KG1 (cell line): ENCODE data around the gene IL4I1.

Source experiments
- DNase-seq: peaks from one replicate; lab custom pipeline; 2025; lab: John Stamatoyannopoulos, UW

The IL4I1 gene

DNA sequence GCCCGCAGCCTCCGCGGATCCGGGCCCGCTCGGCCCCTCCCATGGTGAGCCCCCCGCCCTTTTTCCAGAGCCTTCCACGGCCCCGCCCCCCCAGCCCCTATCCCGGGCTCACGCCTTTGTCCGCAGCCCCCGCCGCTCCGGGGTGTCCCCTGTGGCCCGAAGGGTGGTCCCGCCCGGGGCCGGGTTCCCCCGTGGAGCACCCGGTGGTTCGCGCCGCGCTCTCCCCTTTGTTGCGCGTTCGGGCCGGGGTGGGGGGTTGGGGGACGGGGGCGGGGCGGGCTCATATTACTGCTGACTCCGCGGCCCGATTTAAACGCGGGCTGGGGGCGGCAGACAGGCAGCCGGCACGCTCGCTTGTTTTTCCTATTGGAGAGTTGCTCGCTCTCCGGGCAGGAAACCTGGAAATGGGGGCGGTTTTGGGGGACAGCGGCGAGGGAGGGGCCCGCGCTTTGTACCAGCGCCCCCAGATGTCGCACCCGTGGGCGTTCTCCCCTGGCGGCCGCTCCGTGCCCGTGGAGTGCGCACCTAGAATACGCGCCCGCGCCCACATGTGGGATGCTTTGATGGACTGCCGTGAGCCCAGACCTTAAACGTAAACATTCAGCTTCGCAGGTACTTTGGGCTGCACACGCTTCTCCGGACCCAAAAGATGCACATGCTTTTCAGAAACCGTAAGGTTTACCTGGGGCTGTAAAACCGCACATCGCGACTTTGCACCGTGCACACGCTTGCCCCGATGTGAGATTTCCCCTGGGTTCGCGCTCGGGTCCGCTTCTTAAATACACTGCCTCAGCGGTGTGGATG, 45.0 kb downstream of the IL4I1 start:
- no peak for DNase-seq

DNA sequence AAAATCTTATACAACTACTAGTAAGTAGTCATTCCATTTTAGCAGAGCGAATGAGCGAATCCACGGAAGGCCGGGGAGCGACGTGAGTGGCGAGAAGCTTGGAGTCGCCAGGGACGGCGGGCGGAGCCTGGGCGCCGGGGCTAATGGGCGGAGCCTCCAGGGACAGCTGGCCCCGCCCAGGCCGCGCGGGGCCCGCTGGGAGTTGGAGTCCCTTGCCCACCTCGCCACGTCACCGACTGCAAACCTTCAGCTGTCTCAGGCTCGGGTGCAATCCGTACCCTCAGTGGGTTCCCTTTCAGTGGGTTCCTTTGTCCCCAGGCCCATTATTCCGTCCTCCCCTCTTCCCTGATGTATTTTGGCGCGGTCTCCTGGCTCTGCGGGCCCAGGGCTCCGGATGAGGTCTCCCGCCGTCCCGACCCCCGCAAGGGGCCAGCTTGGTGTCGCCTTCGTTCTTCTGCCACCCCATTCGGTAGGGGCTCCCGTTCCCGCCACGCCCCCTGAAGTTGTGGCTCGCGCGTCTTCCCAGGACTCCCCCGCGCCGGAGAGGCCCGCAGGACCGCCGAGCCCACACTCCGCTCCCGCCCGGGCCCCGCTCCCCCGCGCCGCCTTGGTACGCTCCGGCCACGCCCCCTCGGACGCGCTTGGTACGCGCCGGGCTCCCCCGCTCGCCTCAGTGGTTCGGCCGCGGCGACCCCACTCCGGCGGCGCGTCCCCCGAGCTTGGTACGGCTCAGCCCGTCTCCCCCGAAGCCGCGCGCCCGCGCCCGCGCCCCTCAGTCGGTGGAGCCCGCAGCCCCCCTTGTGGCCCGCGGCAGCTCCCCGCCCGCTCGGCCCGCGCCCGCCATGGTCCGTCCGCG, 46.0 kb downstream of the IL4I1 start, which contains the start of gene PTOV1:
TSS of gene PTOV1 (plus strand) at position 673 of the 856 bp plus-strand sequence.
- peak; percentile 94 for DNase-seq

DNA sequence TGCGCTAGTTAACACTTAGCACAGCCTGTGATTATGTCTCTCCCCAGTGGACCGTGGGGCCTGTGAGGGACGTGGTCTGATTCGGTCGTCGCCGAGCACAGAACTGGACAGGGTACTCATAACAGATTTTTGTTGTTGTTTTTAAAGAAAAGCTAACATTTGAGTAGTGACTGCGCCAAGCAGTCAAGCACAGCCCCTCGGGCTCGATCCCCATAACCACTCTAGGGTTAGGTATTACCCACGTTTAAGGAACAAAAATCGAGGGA, 46.5 kb downstream of the IL4I1 start:
- no peak for DNase-seq

DNA sequence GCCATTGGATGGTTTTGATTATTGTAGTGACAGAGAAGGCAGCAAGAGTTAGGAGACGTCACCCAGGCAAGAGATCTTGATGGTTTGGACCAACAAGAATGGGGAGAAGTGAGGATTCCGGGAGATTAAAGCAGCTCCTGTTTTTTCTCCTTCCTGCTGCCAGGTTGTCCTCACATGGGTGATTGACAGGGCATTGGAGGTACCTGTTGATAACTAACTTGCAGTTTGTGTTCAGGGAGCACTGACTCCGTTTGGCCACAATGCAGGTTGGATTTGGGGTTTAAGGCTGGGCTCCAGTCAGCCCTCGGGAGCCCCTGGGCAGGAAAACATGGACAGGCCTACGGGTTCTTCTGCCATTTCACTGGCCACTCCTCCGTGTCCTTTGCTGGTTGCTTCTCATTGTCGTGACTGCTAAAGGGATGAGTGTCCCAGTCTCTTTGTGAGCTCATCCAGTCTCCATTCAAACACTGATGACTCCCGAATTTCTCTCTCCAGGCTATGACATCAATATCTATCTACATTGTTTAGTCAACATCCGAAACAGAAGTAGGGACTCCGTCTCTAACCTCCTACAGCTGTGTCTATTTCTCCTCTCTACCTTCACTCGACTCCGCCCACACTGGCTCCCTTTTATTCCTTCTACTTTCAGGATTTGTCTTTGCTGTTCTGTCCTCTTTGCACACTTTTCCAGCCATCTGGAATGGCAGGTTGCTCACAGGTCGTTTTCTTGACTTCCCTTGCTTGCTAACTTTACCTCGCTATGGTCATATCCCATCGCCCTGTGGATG, 47.1 kb downstream of the IL4I1 start:
- no peak for DNase-seq

DNA sequence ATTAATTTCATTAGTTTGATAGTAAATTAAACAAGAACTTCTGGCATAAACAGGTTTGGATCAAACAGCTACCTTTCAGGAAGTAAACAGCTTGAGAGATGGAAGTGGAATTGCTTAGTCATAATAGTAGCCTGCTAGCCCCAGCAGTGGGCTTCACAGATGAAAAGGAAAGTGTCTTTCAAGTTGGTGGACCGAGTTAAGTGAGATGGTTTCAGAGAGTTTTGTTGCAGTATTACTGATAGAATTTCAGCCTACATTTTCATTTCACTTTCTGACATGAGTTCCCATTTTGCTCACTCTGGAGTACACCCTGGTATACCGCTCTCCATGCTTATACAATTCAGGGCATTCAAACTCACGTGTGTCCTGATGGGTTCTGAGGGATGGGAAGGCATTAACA, 47.7 kb downstream of the IL4I1 start:
- DNase-seq = no peak

DNA sequence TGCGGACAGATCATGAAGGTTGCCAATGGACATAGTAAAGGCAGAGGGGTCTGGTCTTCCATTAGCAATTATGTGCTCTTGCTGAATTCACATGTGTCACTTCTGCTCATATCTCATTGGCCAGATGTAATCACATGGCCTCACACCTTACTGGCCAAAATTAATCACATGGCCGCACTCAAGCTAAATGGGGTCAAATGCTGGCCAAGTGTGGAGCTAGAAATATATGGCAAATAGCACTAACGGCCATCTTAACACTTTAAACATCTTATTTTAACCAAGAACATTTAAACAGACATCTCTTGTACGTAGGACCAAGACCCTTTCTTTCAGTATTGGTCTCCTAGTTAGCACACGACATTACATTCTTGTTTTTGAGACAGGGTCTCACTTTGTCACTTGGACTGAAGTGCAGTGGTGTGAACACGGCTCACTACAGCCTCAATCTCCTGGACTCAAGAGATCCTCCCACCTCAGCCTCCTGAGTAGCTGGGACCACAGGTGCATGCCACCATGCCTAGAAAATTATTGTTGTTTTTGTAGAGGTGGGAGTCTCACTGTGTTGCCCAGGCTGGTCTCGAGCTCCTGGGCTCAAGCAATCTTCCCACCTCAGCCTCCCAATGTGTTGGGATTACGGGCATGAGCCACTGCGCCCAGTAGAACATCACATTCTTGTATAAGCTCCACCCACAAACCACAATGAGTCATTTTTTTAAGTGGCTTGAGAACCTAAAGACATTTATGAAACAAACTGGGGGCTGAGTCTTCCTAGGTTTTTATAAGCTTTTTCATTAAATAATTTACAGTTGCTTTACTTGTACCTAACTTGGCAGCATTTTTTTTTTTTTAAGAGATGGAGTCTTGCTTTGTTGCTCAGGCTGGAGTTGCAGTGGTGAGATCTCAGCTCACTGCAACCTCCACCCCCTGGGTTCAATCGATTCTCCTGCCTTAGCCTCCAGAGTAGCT, 48.7 kb downstream of the IL4I1 start:
- no peak for DNase-seq

DNA sequence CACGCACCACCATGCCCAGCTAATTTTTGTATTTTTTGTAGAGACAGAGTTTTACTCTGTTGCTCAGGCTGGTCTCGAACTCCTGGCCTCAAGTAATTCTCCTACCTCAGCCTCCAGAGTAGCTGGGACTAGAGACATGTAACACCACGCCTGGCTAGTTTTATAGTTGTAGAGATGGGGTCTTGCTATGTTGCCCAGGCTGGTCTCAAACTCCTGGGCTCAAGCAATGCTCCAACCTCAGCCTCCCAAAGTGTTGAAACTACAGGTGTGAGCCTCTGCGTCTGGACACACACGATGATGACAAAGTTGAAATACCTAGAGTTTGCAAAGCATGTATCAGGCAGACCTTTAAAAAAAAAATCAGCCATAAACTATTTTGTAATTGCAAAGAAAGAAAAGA, 50.3 kb downstream of the IL4I1 start:
- no peak for DNase-seq

DNA sequence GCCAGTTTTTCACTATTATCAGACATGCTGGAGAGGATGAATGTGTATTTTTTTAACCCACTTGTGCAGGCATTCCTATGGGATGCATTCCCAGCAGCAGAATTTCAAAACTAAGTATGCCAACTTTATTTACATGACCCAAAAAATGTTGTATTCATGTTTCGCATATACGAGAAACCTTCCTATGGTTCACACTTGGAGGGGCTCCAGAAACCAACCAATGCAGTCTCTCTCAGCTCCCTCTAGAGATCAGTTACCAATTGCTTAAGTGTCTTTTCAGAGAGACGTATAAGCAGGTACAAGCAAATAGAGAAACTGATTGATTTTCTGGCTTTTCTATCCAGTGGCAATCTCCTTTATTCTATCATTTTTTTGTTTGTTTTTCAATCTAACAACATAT, 51.3 kb downstream of the IL4I1 start:
- DNase-seq = no peak

DNA sequence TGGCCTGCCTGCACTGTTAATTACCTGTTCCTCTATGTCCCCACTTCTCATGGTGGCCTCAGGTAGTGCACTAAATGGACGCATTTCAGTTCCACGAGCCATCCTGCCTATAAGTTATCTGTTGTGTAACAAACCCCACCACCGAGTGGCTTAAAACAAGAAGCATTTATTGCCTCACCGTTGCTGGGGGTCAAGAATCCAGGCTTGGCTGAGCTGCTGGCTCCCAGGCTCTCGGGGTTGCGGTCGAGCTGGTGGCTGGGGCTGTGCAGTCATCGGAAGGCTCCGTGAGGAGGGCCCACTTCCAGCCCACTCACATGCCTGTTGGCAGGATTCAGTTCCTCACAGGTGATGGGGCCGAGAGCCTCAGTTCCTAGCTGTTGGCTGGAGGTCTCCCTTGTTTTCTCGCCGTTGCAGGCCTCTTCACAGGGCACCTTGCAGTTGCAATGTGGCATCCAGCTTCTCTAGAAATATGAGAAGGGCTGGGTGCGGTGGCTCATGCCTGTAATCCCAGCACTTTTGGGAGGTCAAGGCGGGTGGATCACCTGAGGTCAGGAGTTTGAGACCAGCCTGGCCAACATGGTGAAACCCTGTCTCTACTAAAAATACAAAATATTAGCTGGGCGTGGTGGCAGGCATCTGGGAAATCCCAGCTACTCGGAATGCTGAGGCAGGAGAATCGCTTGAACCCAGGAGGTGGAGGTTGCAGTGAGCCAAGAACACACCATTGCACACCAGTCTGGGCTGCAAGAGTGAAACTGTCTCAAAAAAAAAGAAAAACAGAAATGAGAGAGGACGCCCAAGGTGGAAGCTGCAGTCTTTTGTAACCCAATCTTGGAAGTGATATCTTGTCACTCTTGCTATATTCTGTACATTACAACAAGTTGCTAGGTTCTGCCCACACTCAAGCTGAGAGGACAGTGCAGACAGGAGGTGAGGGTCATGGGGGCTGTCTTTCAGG, 52.3 kb downstream of the IL4I1 start:
- DNase-seq = no peak

DNA sequence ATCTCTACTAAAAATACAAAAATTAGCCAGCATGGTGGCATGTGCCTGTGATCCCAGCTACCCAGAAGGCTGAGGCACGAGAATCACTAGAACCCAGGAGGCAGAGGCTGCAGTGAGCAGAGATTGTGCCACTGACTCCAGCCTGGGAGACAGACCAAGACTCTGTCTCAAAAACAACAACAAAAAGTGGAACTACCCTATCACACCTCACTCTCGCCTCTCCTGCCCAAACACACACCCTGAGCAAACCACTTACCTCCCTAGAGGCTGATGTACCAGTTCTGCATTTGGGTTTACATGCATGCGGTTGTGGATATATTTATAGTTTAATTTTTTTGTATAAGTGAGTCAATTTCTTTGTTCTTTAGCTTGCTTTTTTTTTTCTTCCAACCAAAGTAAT, 53.4 kb downstream of the IL4I1 start:
- DNase-seq = no peak

DNA sequence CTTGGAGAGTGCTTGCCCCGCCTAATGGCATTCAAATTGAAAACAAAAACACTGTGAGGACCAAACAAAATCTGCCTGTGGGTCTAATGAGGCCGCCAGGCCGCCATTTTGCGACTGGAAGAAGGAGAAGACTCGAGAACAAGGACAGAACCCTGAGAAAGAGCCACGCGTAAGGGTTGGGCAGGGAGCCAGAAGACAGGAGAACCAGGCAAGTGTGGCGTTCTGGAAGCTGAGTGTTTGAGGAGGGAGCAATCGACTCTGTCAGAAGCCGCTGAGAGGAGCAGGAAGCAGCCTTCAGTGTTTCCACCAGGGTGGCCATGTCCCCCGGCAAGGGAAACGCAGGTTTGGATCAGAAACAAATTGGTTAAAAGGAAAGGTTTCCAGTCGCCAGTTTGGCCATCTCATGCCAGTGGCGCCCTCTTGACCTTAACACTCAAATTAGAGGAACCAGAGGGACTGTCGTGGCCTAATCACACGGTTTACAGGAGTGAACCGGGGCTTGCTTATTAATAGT, 55.9 kb downstream of the IL4I1 start:
- DNase-seq = no peak

DNA sequence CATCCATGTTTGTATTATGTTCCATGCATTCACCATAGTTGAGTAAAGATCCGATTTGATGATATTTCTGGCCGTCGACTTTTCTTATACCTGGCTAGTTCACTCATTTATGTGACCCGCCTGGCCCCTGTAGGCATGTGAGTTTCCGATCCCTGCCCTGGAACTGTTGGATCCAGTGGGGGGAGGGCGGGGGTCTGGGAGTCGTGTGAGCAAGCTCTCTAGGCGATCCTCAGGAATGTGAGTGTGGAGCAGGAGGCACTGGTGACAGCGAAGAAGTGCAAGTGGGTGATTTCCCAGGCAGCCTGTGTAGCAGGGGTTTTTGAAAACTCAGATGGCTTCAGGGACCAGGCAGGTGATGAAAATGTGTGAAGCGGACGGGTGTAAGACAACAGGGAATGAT, 56.4 kb downstream of the IL4I1 start:
- no peak for DNase-seq

DNA sequence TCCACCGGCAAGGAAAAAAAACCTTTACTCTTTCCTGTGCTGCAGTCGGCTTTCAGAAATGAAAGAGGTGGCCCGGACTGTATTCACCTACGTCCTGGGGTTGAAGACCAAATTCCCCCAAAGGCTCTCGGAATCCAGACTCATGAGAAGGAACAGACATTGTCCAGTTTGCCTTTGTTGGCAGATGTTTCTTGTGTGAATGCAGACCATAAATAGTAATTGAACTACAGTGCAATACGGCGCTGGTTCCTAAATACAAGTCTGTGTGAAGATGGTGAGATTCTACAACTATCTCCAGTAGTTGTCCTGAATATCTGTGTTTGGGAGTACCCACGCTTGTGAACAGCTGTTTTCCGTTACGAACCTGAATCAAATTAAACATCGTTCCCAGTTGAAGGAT, 57.0 kb downstream of the IL4I1 start:
- no peak for DNase-seq
